Measurements from ENCODE around the gene INHBC.
"Not testable (repeated sequence)": the region's sequence is repeated elsewhere in the genome, so short reads cannot be mapped to it uniquely, and the experiment has no call there.

The INHBC gene

GRCh38 chr12:57435293-57435692 is 709 bp downstream of the INHBC start:
- H3K4me3 ChIP-seq (ENCODE audit: low read length) = no peak overlapping the region
- no peaks in the 10 kb centered on the region for H3K36me3 ChIP-seq (replicated peaks; ENCODE audit: low read depth, low read length)
- no peak overlapping the region for H3K27ac ChIP-seq (ENCODE audit: low read length)
- H3K9ac ChIP-seq (ENCODE audit: low read length) = no peak overlapping the region
- peaks cover 5% of the 10 kb centered on the region; the same call in 1 of the 2 replicates for H3K4me1 ChIP-seq (ENCODE audit: low read length)
- H4K20me1 ChIP-seq (ENCODE audit: insufficient read depth, low read length) = no peaks in the 10 kb centered on the region
- H3K9me3 ChIP-seq (ENCODE audit: insufficient read depth, low read length) = no peaks in the 10 kb centered on the region
- H3K27me3 ChIP-seq (ENCODE audit: low read depth, low read length) = no peaks in the 10 kb centered on the region
- H3K4me2 ChIP-seq (ENCODE audit: low read length) = no peak overlapping the region
- H3K79me2 ChIP-seq (ENCODE audit: low read length) = peaks cover 2% of the 10 kb centered on the region; the same call in 1 of the 2 replicates
- TF ChIP-seq CTCF (IDR thresholded peaks at IDR 0.05; ENCODE audit: low read depth, low read length) (no peak), EZH2phosphoT487 (IDR thresholded peaks at IDR 0.05; ENCODE audit: low read depth) (no peak)
- no peak overlapping the region for H2AFZ ChIP-seq (ENCODE audit: low read depth, low read length)

GRCh38 chr12:57438400-57438799 is 3.8 kb downstream of the INHBC start:
- Histone ChIP-seq H3K9me3 (ENCODE audit: insufficient read depth, low read length) (no peaks in the 10 kb centered on the region), H3K79me2 (ENCODE audit: low read length) (no peaks in the 10 kb centered on the region), H4K20me1 (ENCODE audit: insufficient read depth, low read length) (no peaks in the 10 kb centered on the region), H2AFZ (ENCODE audit: low read depth, low read length) (no peak overlapping the region), H3K4me2 (ENCODE audit: low read length) (no peak overlapping the region), H3K4me3 (ENCODE audit: low read length) (no peak overlapping the region), H3K4me1 (ENCODE audit: low read length) (no peaks in the 10 kb centered on the region), H3K9ac (ENCODE audit: low read length) (no peak overlapping the region), H3K27me3 (ENCODE audit: low read depth, low read length) (no peaks in the 10 kb centered on the region), H3K36me3 (replicated peaks; ENCODE audit: low read depth, low read length) (no peaks in the 10 kb centered on the region), H3K27ac (ENCODE audit: low read length) (no peak overlapping the region)
- TF ChIP-seq EZH2phosphoT487 (IDR thresholded peaks at IDR 0.05; ENCODE audit: low read depth) (no peak), CTCF (IDR thresholded peaks at IDR 0.05; ENCODE audit: low read depth, low read length) (no peak)

GRCh38 chr12:57439762-57440266 is 5.2 kb downstream of the INHBC start:
- no peak overlapping the region for H2AFZ ChIP-seq (ENCODE audit: low read depth, low read length)
- H3K4me2 ChIP-seq (ENCODE audit: low read length) = no peak overlapping the region
- no peak overlapping the region for H3K4me3 ChIP-seq (ENCODE audit: low read length)
- H3K9me3 ChIP-seq (ENCODE audit: insufficient read depth, low read length) = no peaks in the 10 kb centered on the region
- H3K9ac ChIP-seq (ENCODE audit: low read length) = no peak overlapping the region
- H3K79me2 ChIP-seq (ENCODE audit: low read length) = no peaks in the 10 kb centered on the region
- no peaks in the 10 kb centered on the region for H3K27me3 ChIP-seq (ENCODE audit: low read depth, low read length)
- no peaks in the 10 kb centered on the region for H3K36me3 ChIP-seq (replicated peaks; ENCODE audit: low read depth, low read length)
- no peaks in the 10 kb centered on the region for H4K20me1 ChIP-seq (ENCODE audit: insufficient read depth, low read length)
- H3K27ac ChIP-seq (ENCODE audit: low read length) = no peak overlapping the region
- no peak for TF ChIP-seq EZH2phosphoT487 (IDR thresholded peaks at IDR 0.05; ENCODE audit: low read depth)
- TF ChIP-seq CTCF (IDR thresholded peaks at IDR 0.05; ENCODE audit: low read depth, low read length) = no peak
- peaks cover under 1% of the 10 kb centered on the region for H3K4me1 ChIP-seq (ENCODE audit: low read length)

- not testable (repeated sequence) for H3K4me2 ChIP-seq (ENCODE audit: low read length); H2AFZ ChIP-seq (ENCODE audit: low read depth, low read length); H3K27me3 ChIP-seq (ENCODE audit: low read depth, low read length); H3K9ac ChIP-seq (ENCODE audit: low read length); H3K4me1 ChIP-seq (ENCODE audit: low read length); H3K27ac ChIP-seq (ENCODE audit: low read length); H3K36me3 ChIP-seq (replicated peaks; ENCODE audit: low read depth, low read length); H3K9me3 ChIP-seq (ENCODE audit: insufficient read depth, low read length); H4K20me1 ChIP-seq (ENCODE audit: insufficient read depth, low read length); H3K79me2 ChIP-seq (ENCODE audit: low read length); H3K4me3 ChIP-seq (ENCODE audit: low read length)
Observed at GRCh38 chr12:57441393-57441792, 6.8 kb downstream of the INHBC start.
